ENCODE measurements around the gene WDR88. TPM values are rescaled to one million over a fixed set of nuclear protein-coding genes. Genes with fewer than 3 reads are reported as not detected.
A peak's percentile ranks its signal among the peaks of the same experiment; 100 is the strongest.

The WDR88 gene
- total and polyA plus RNA-seq, 4 donors = 0.08 TPM; not detected in 2

DNA sequence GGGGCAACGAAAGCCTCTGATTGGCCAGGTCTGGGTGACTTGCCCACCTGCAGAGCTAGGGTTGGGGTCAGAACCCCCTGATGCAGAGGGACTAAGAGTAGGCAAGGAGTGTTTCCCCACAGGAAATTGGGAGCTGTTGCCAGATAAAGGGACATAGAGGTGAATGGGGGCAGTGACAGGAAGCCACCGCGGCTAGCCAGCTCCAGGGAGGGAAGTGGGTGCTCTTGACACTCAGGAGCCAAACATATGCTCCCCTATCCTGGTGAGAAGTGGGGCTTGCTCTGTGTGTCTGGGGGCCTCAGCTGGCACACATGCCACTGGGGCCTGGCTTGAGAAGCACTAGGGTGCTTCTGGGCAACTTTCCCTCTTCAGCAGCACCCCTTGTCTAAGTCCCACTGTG lies 26.0 kb downstream of the WDR88 start:
- Histone ChIP-seq H3K27ac (ENCODE audit: low read depth in 1 of 2, low read length in 2 of 2) (peak overlapping the region; percentile 72 to 91), H3K36me3 (ENCODE audit: control insufficient read depth in 4 of 4, insufficient read depth in 3 of 4, low read depth in 1 of 4, low read length in 3 of 4) (no peaks in the 10 kb centered on the region), H3K9me3 (ENCODE audit: control insufficient read depth in 4 of 4, low read length in 3 of 4) (no peaks in the 10 kb centered on the region), H3K9ac (ENCODE audit: low read depth in 1 of 2, low read length in 2 of 2) (peak overlapping the region in 1 of 2 donors; percentile 5), H3K4me3 (ENCODE audit: low read depth in 1 of 3, low read length in 3 of 3) (no peak overlapping the region), H3K4me1 (ENCODE audit: control insufficient read depth in 4 of 4, insufficient read depth in 4 of 4, low read length in 3 of 4) (peaks cover 8 to 19% (median 13%) of the 10 kb centered on the region in 4 donors), H3K27me3 (ENCODE audit: control insufficient read depth in 4 of 4, insufficient read depth in 4 of 4, low read length in 3 of 4) (no peaks in the 10 kb centered on the region)
- DNase-seq (ENCODE audit: low spot score) = no peak
- WGBS = 38% methylated on average over 3 of the region's 3 CpGs
- TF ChIP-seq REST (IDR thresholded peaks at IDR 0.05) = no peak

DNA sequence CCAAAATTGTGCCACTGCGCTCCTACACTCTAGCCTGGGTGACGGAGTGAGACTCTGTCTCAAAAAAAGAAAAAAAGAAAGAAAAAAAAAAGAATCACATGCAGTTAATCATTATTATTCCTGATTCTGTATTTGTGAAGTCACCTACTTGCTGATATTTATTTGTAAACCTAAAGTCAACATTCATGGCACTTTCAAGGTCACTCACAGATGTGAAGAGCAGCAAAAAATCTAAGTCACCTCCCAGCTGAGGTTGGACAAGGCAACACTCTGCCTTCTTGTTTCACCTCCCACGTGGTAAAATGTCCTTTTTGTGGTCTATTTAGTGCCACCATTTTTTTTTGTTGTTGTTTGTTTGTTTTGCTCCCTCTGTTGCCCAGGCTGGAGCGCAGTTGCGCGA lies 26.5 kb downstream of the WDR88 start:
- peak overlapping the region in 1 of 2 donors; percentile 5 for H3K9ac ChIP-seq (ENCODE audit: low read depth in 1 of 2, low read length in 2 of 2)

More for the DNA sequence above, 26.5 kb downstream of the WDR88 start:
- Histone ChIP-seq H3K27me3 (ENCODE audit: control insufficient read depth in 4 of 4, insufficient read depth in 4 of 4, low read length in 3 of 4) (no peaks in the 10 kb centered on the region), H3K4me3 (ENCODE audit: low read depth in 1 of 3, low read length in 3 of 3) (no peak overlapping the region), H3K9me3 (ENCODE audit: control insufficient read depth in 4 of 4, low read length in 3 of 4) (no peaks in the 10 kb centered on the region), H3K36me3 (ENCODE audit: control insufficient read depth in 4 of 4, insufficient read depth in 3 of 4, low read depth in 1 of 4, low read length in 3 of 4) (no peaks in the 10 kb centered on the region), H3K4me1 (ENCODE audit: control insufficient read depth in 4 of 4, insufficient read depth in 4 of 4, low read length in 3 of 4) (peaks cover 8 to 16% (median 12%) of the 10 kb centered on the region in 4 donors), H3K27ac (ENCODE audit: low read depth in 1 of 2, low read length in 2 of 2) (peak overlapping the region; percentile 72 to 91)
- DNase-seq (ENCODE audit: low spot score) = no peak
- WGBS = 45% methylated on average over 6 of the region's 6 CpGs
- TF ChIP-seq ATF3 (IDR thresholded peaks at IDR 0.05) = no peak
- no peak for TF ChIP-seq REST (IDR thresholded peaks at IDR 0.05)
- no peak for TF ChIP-seq FOXA1 (IDR thresholded peaks at IDR 0.05)
- TF ChIP-seq JUND (IDR thresholded peaks at IDR 0.05) = no peak
- TF ChIP-seq EGR1 (IDR thresholded peaks at IDR 0.05; ENCODE audit: low read depth in 2 of 2) = no peak
- TF ChIP-seq MAX (IDR thresholded peaks at IDR 0.05) = no peak
- peak; percentile 10 to 32 for TF ChIP-seq HNF4A (conservative IDR thresholded peaks at IDR 0.05)
- TF ChIP-seq, protein P1, sequence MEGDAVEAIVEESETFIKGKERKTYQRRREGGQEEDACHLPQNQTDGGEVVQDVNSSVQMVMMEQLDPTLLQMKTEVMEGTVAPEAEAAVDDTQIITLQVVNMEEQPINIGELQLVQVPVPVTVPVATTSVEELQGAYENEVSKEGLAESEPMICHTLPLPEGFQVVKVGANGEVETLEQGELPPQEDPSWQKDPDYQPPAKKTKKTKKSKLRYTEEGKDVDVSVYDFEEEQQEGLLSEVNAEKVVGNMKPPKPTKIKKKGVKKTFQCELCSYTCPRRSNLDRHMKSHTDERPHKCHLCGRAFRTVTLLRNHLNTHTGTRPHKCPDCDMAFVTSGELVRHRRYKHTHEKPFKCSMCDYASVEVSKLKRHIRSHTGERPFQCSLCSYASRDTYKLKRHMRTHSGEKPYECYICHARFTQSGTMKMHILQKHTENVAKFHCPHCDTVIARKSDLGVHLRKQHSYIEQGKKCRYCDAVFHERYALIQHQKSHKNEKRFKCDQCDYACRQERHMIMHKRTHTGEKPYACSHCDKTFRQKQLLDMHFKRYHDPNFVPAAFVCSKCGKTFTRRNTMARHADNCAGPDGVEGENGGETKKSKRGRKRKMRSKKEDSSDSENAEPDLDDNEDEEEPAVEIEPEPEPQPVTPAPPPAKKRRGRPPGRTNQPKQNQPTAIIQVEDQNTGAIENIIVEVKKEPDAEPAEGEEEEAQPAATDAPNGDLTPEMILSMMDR (IDR thresholded peaks at IDR 0.05; ENCODE audit: low read depth, low read length, missing input control) = no peak
- TF ChIP-seq RXRA (IDR thresholded peaks at IDR 0.05) = peak; percentile 46 to 56
- TF ChIP-seq FOXA2 (IDR thresholded peaks at IDR 0.05) = peak; percentile 55
- TF ChIP-seq NR2F2 (IDR thresholded peaks at IDR 0.05) = no peak
- TF ChIP-seq GABPA (IDR thresholded peaks at IDR 0.05 in 1 of 2, conservative IDR thresholded peaks at IDR 0.05 in 1 of 2) = no peak
- no peak for TF ChIP-seq RAD21 (IDR thresholded peaks at IDR 0.05)
- TF ChIP-seq YY1 (IDR thresholded peaks at IDR 0.05) = peak; percentile 39
- TF ChIP-seq TAF1 (conservative IDR thresholded peaks at IDR 0.05) = no peak
- TF ChIP-seq ZBTB33 (IDR thresholded peaks at IDR 0.05) = no peak
- no peak for TF ChIP-seq HNF4G (IDR thresholded peaks at IDR 0.05)
- TF ChIP-seq SP1 (IDR thresholded peaks at IDR 0.05) = peak; percentile 79
